Posterior vena cava (tissue), 2 donors: Measurements from ENCODE around the gene HOXA2. TPM values are rescaled to one million over a fixed set of nuclear protein-coding genes. Genes with fewer than 3 reads are reported as not detected.
A peak's percentile ranks its signal among the peaks of the same experiment; 100 is the strongest.

Source experiments
- DNase-seq: peaks from one replicate; pipeline ENCODE4 v3.0.0-alpha.2; 2020; ENCODE audit warnings: low spot score
- intact Hi-C, 2 donors: fragments of 100-400 bp; cut with DNase I; formaldehyde crosslinking; loops; one replicate each; pipeline versions ENCODE4 v1.14.1 to v1.14.2; 2022 to 2023
- long read RNA-seq, 2 donors: library from polyadenylated mRNA; unstranded; transcript quantifications; one replicate each; pipeline ENCODE4 v2.0.0, GENCODE V29; 2020 to 2021
- total RNA-seq, 2 donors: library from RNA; stranded (reverse); fragmentation: NEBNext Ultra II Directional; extraction: Animal tissue kit (Norgen Biotek cat#: 25700); gene quantifications; one replicate each; pipeline ENCODE4 v1.2.1, GENCODE V29; 2021
- donor health status: DM: yes; HTN: yes; CAD: no.
- donor health status: DM: yes; HTN: yes; CAD: no.

Gene HOXA2
- 1 to 10 TPM; 1.3 to 2.0 TPM for total RNA-seq
- long read RNA-seq, donor 1, partial matches to known transcripts = 0 of 1 reads
- long read RNA-seq, donor 1, other reads (novel, unspliced or antisense) = 0 of 1 reads
- long read RNA-seq, donor 2, partial matches to known transcripts = 0 of 2 reads
- long read RNA-seq, donor 2, other reads (novel, unspliced or antisense) = 0 of 2 reads

- intact Hi-C loops = no loop called here
- no peak for DNase-seq
These were observed at the start of gene HOXA2 for GRCh38 chr7:27102581-27103442. HOXA2 (minus strand) TSS chr7:27102683; CDS start chr7:27102500, 183 bp downstream.

GRCh38 chr7:27151341-27151930, 49.0 kb upstream of the HOXA2 start:
- intact Hi-C loops = loop anchor here in 1 of 2 donors (10.0 kb wide), 1 partner anchor 957 kb away; no protein-coding TSS in a partner anchor
- DNase-seq = peak; percentile 86

- peak; percentile 93 for DNase-seq
- intact Hi-C loops = loop anchor here in 1 of 2 donors (10.0 kb wide), 1 partner anchor 956 kb away; no protein-coding TSS in a partner anchor
These were observed 48.3 kb upstream of the HOXA2 start for GRCh38 chr7:27150568-27151340.

- intact Hi-C loops = loop anchor here in 1 of 2 donors (10.0 kb wide), 1 partner anchor 955 kb away; no protein-coding TSS in a partner anchor
These were observed 47.5 kb upstream of the HOXA2 start for GRCh38 chr7:27149842-27150567.

GRCh38 chr7:27148756-27149641, 46.5 kb upstream of the HOXA2 start:
- intact Hi-C loops = no loop called here
- no peak for DNase-seq

More at GRCh38 chr7:27149842-27150567, 47.5 kb upstream of the HOXA2 start:
- peak; percentile 81 for DNase-seq

GRCh38 chr7:27148031-27148755, 45.7 kb upstream of the HOXA2 start:
- no peak for DNase-seq
- intact Hi-C loops = no loop called here

- intact Hi-C loops = no loop called here
- DNase-seq = no peak
These were observed 44.9 kb upstream of the HOXA2 start, which contains the start of gene HOXA6 for GRCh38 chr7:27147199-27148030. HOXA6 (minus strand) TSS chr7:27147774; CDS start chr7:27147749, 25 bp downstream.

GRCh38 chr7:27146491-27147198, 44.2 kb upstream of the HOXA2 start:
- intact Hi-C loops = no loop called here
- no peak for DNase-seq

GRCh38 chr7:27145914-27146412, 43.5 kb upstream of the HOXA2 start:
- no peak for DNase-seq
- intact Hi-C loops = no loop called here

GRCh38 chr7:27145165-27145913, 42.9 kb upstream of the HOXA2 start:
- intact Hi-C loops = no loop called here
- no peak for DNase-seq

GRCh38 chr7:27144781-27145164, 42.3 kb upstream of the HOXA2 start:
- intact Hi-C loops = loop anchor here in 1 of 2 donors (1.0 kb wide), 1 partner anchor 460 kb away; no protein-coding TSS in a partner anchor

GRCh38 chr7:27143950-27144780, 41.7 kb upstream of the HOXA2 start:
- intact Hi-C loops = loop anchor here in 1 of 2 donors (1.0 kb wide), 1 partner anchor 460 kb away; no protein-coding TSS in a partner anchor
- DNase-seq = no peak

More at GRCh38 chr7:27144781-27145164, 42.3 kb upstream of the HOXA2 start:
- DNase-seq = no peak
